Hepatocyte (in vitro differentiated cells): ENCODE data around the gene AGAP1.

Experiments used
- CTCF ChIP-seq: fragments of 200-600 bp; sonication (generic); IDR thresholded peaks from 2 replicates; pipeline ENCODE4 v1.5.1; 2016; ENCODE audit warnings: antibody characterized with exemption, mild to moderate bottlenecking; ENCODE audit not compliant: poor library complexity
- EZH2 ChIP-seq: fragments of 200-600 bp; sonication (generic); IDR thresholded peaks from 2 replicates; pipeline ENCODE4 v1.6.1; 2016; ENCODE audit warnings: antibody characterized with exemption, mild to moderate bottlenecking, borderline replicate concordance
- EZH2phosphoT487 ChIP-seq: fragments of 200-600 bp; sonication (generic); IDR thresholded peaks from one replicate; pipeline ENCODE4 v1.6.1; 2018; ENCODE audit warnings: antibody characterized with exemption, mild to moderate bottlenecking, low read depth, moderate library complexity; ENCODE audit not compliant: unreplicated experiment, severe bottlenecking

GRCh38 chr2:235661952-235662351 lies 168.1 kb downstream of the AGAP1 start:
- no peak for TF ChIP-seq EZH2
- no peak for TF ChIP-seq EZH2phosphoT487
- TF ChIP-seq CTCF, result no peak
